NB4 (cell line): ENCODE results near the gene TTC33.

Experiments used
- DNase-seq: peaks from one replicate; pipeline ENCODE4 v3.0.0; 2010; ENCODE audit warnings: low read depth
- H3K4me3 ChIP-seq: one replicate; pipeline ENCODE4 v1.5.1; 2011; ENCODE audit warnings: mild to moderate bottlenecking, low read depth, low read length, moderate library complexity
- CTCF ChIP-seq: IDR thresholded peaks from one replicate; pipeline ENCODE4 v1.5.1; 2012; ENCODE audit warnings: low read depth, low read length
- MAX ChIP-seq: IDR thresholded peaks from 2 replicates; pipeline ENCODE4 v1.6.1; 2011; ENCODE audit warnings: low read depth, low read length
- MYC ChIP-seq: IDR thresholded peaks from 2 replicates; pipeline ENCODE4 v1.6.1; 2011; ENCODE audit warnings: low read depth, low read length
- POLR2A ChIP-seq: IDR thresholded peaks from 2 replicates; pipeline ENCODE4 v1.6.1; 2011; ENCODE audit warnings: mild to moderate bottlenecking; ENCODE audit not compliant: insufficient read length; ENCODE audit errors: extremely low read depth

Gene TTC33

GRCh38 chr5:40778133-40778532 lies 22.4 kb upstream of the TTC33 start:
- no peak for TF ChIP-seq POLR2A
- no peak for TF ChIP-seq MYC
- TF ChIP-seq MAX = no peak
- no peak for TF ChIP-seq CTCF
- no peak overlapping the region for H3K4me3 ChIP-seq
- no peak for DNase-seq

GRCh38 chr5:40776658-40776977 lies 20.9 kb upstream of the TTC33 start:
- no peak overlapping the region for H3K4me3 ChIP-seq
- DNase-seq = no peak
- TF ChIP-seq MYC (no peak), CTCF (no peak), MAX (no peak), POLR2A (no peak)

- H3K4me3 ChIP-seq = no peak overlapping the region
- TF ChIP-seq POLR2A (no peak), CTCF (no peak), MAX (no peak), MYC (no peak)
- no peak for DNase-seq
Measured at GRCh38 chr5:40775846-40776657, 20.3 kb upstream of the TTC33 start.

- no peak overlapping the region for H3K4me3 ChIP-seq
- no peak for TF ChIP-seq MAX
- TF ChIP-seq POLR2A = no peak
- no peak for TF ChIP-seq CTCF
- no peak for TF ChIP-seq MYC
- no peak for DNase-seq
Measured at GRCh38 chr5:40775085-40775845, 19.5 kb upstream of the TTC33 start.

- H3K4me3 ChIP-seq = no peak overlapping the region
- no peak for DNase-seq
- TF ChIP-seq MYC = no peak
- TF ChIP-seq POLR2A = no peak
- no peak for TF ChIP-seq MAX
- no peak for TF ChIP-seq CTCF
Measured at GRCh38 chr5:40774623-40775022, 18.9 kb upstream of the TTC33 start.
